IMR-90 (cell line): ENCODE measurements around the gene KAT2A. TPM values are rescaled to one million over a fixed set of nuclear protein-coding genes. Genes with fewer than 3 reads are reported as not detected.

ENCODE experiments used
- ATAC-seq: fragments of 200-7000 bp; cut with Tn5 transposase; 2 replicates; pipeline ENCODE4 v1.9.1; 2020; ENCODE audit warnings: low read depth, mild to moderate bottlenecking, moderate library complexity
- BruUV-seq: library from RNA; stranded (reverse); fragments of 400-500 nt; replicated peaks from 2 replicates; lab custom pipeline; 2021; lab: Mats Ljungman, UMichigan
- CTCF ChIA-PET: fragments of 300-600 bp; formaldehyde crosslinking; extraction: SDS; loops from one replicate; lab custom pipeline; 2021; ENCODE audit warnings: antibody characterized with exemption; lab: Yijun Ruan, JAX
- POLR2A ChIA-PET: fragments of 300-600 bp; sonication (Branson Sonifier 250); formaldehyde crosslinking; loops from one replicate; lab custom pipeline; 2022; ENCODE audit warnings: antibody characterized with exemption; ENCODE audit not compliant: unreplicated experiment; lab: Charles Lee
- DNase-seq: peaks from one replicate; pipeline ENCODE4 v3.0.0; 2013
- H2AFZ ChIP-seq: replicated peaks from 2 replicates; pipeline ENCODE3; 2013; ENCODE audit warnings: low read length, mild to moderate bottlenecking; ENCODE audit not compliant: poor library complexity
- H2AK5ac ChIP-seq: 2 replicates; pipeline ENCODE4 v1.6.1; 2013; ENCODE audit warnings: low read depth, low read length, inconsistent platforms
- H2AK9ac ChIP-seq: replicated peaks from 2 replicates; pipeline ENCODE3; 2013; ENCODE audit warnings: mild to moderate bottlenecking, low read depth, low read length, moderate library complexity; ENCODE audit not compliant: poor library complexity
- H2BK120ac ChIP-seq: 2 replicates; pipeline ENCODE4 v1.6.1; 2013; ENCODE audit warnings: low read depth, low read length, inconsistent platforms
- H2BK15ac ChIP-seq: 3 replicates; pipeline ENCODE4 v1.6.1; 2013; ENCODE audit warnings: low read depth, low read length, inconsistent platforms
- H2BK20ac ChIP-seq: 2 replicates; pipeline ENCODE4 v1.6.1; 2013; ENCODE audit warnings: low read depth, mild to moderate bottlenecking, inconsistent platforms, low read length, moderate library complexity
- H2BK5ac ChIP-seq: 2 replicates; pipeline ENCODE4 v1.6.1; 2013; ENCODE audit warnings: mild to moderate bottlenecking, low read depth, low read length, inconsistent platforms; ENCODE audit not compliant: poor library complexity, severe bottlenecking
- H3K14ac ChIP-seq: replicated peaks from 2 replicates; pipeline ENCODE4 v1.6.1; 2013; ENCODE audit warnings: low read depth, low read length, inconsistent platforms
- H3K18ac ChIP-seq: 2 replicates; pipeline ENCODE4 v1.6.1; 2013; ENCODE audit warnings: low read depth, low read length, control low read depth
- H3K23ac ChIP-seq: 2 replicates; pipeline ENCODE4 v1.6.1; 2013; ENCODE audit warnings: low read depth, low read length, inconsistent platforms
- H3K27ac ChIP-seq: 2 replicates; pipeline ENCODE4 v1.5.1; 2013; ENCODE audit warnings: mild to moderate bottlenecking, control low read depth, low read length; ENCODE audit not compliant: insufficient read depth
- H3K27me3 ChIP-seq: 2 replicates; pipeline ENCODE4 v1.6.1; 2013; ENCODE audit warnings: low read length; ENCODE audit not compliant: control insufficient read depth, insufficient read depth
- H3K36me3 ChIP-seq: 2 replicates; pipeline ENCODE4 v1.6.1; 2013; ENCODE audit warnings: low read length, mixed read lengths; ENCODE audit not compliant: control insufficient read depth, insufficient read depth
- H3K4ac ChIP-seq: 2 replicates; pipeline ENCODE4 v1.6.1; 2013; ENCODE audit warnings: low read depth, low read length, inconsistent platforms
- H3K4me1 ChIP-seq: 2 replicates; pipeline ENCODE4 v1.6.1; 2013; ENCODE audit warnings: low read length, mixed read lengths; ENCODE audit not compliant: control insufficient read depth, insufficient read depth
- H3K4me2 ChIP-seq: 2 replicates; pipeline ENCODE4 v1.6.1; 2013; ENCODE audit warnings: low read depth, mild to moderate bottlenecking, control low read depth, low read length, moderate library complexity
- H3K4me3 ChIP-seq: 2 replicates; pipeline ENCODE4 v1.5.1; 2013; ENCODE audit warnings: low read depth, mild to moderate bottlenecking, control low read depth, low read length, moderate library complexity; ENCODE audit not compliant: insufficient read depth
- H3K56ac ChIP-seq: 2 replicates; pipeline ENCODE4 v1.6.1; 2013; ENCODE audit warnings: low read length, inconsistent platforms; ENCODE audit not compliant: insufficient read depth; ENCODE audit errors: extremely low read depth
- H3K79me1 ChIP-seq, 2 experiments: 2 replicates each; pipeline ENCODE4 v1.6.1; 2013; ENCODE audit warnings: low read length in 2 of 2, inconsistent platforms in 1 of 2, low read depth in 1 of 2
- H3K9ac ChIP-seq: 2 replicates; pipeline ENCODE4 v1.6.1; 2013; ENCODE audit warnings: low read depth, low read length, control low read depth
- H3K9me1 ChIP-seq: 2 replicates; pipeline ENCODE4 v1.6.1; 2013; ENCODE audit warnings: low read length, inconsistent platforms; ENCODE audit not compliant: insufficient read depth
- H3K9me3 ChIP-seq: 2 replicates; pipeline ENCODE4 v1.6.1; 2013; ENCODE audit warnings: low read length; ENCODE audit not compliant: control insufficient read depth, insufficient read depth
- H4K20me1 ChIP-seq: 2 replicates; pipeline ENCODE4 v1.6.1; 2013; ENCODE audit warnings: low read length, inconsistent platforms; ENCODE audit not compliant: insufficient read depth
- H4K5ac ChIP-seq: 2 replicates; pipeline ENCODE4 v1.6.1; 2013; ENCODE audit warnings: mild to moderate bottlenecking, low read depth, low read length, control low read depth
- H4K8ac ChIP-seq, 2 experiments: 2 replicates each; pipeline ENCODE4 v1.6.1; 2013; ENCODE audit warnings: low read depth in 2 of 2, low read length in 2 of 2, control low read depth in 1 of 2, inconsistent platforms in 1 of 2
- H4K91ac ChIP-seq: 2 replicates; pipeline ENCODE4 v1.6.1; 2013; ENCODE audit warnings: low read depth, low read length, inconsistent platforms; ENCODE audit not compliant: insufficient read depth
- BHLHE40 ChIP-seq: fragments of 150-350 bp; IDR thresholded peaks from 2 replicates; pipeline ENCODE4 v1.6.1; 2016; ENCODE audit warnings: mild to moderate bottlenecking, low read depth, low read length
- CHD1 ChIP-seq: IDR thresholded peaks from 2 replicates; pipeline ENCODE4 v1.6.1; 2012; ENCODE audit warnings: low read depth, low read length, improper control_type of control experiment
- FOS ChIP-seq: fragments of 150-350 bp; IDR thresholded peaks from 2 replicates; pipeline ENCODE4 v1.6.1; 2016; ENCODE audit warnings: low read depth, low read length
- MAFK ChIP-seq: IDR thresholded peaks from 2 replicates; pipeline ENCODE4 v1.6.1; 2012; ENCODE audit warnings: low read depth, low read length, improper control_type of control experiment
- MAZ ChIP-seq: IDR thresholded peaks from 2 replicates; pipeline ENCODE4 v1.6.1; 2012; ENCODE audit warnings: low read depth, mild to moderate bottlenecking, low read length, improper control_type of control experiment, moderate library complexity, borderline replicate concordance
- MXI1 ChIP-seq: IDR thresholded peaks from 2 replicates; pipeline ENCODE4 v1.6.1; 2012; ENCODE audit warnings: low read depth, mild to moderate bottlenecking, low read length, moderate library complexity, borderline replicate concordance
- NFE2L2 ChIP-seq: fragments of 150-350 bp; IDR thresholded peaks from 2 replicates; pipeline ENCODE4 v1.6.1; 2016; ENCODE audit warnings: low read depth, mild to moderate bottlenecking, low read length
- POLR2A ChIP-seq: IDR thresholded peaks from 2 replicates; pipeline ENCODE4 v1.6.1; 2012; ENCODE audit warnings: mild to moderate bottlenecking, low read depth, low read length
- RAD21 ChIP-seq: IDR thresholded peaks from 2 replicates; pipeline ENCODE4 v1.6.1; 2012; ENCODE audit warnings: low read length, improper control_type of control experiment
- RCOR1 ChIP-seq: IDR thresholded peaks from 2 replicates; pipeline ENCODE4 v1.6.1; 2012; ENCODE audit warnings: mild to moderate bottlenecking, low read length, improper control_type of control experiment; ENCODE audit not compliant: insufficient replicate concordance
- RFX5 ChIP-seq: IDR thresholded peaks from 2 replicates; pipeline ENCODE4 v1.8.0; 2012; ENCODE audit warnings: low read depth, mild to moderate bottlenecking, low read length, moderate library complexity
- SMC3 ChIP-seq: fragments of 150-350 bp; IDR thresholded peaks from 2 replicates; pipeline ENCODE4 v1.6.1; 2016; ENCODE audit warnings: low read depth, mild to moderate bottlenecking, antibody characterized with exemption, low read length, moderate library complexity
- WGBS, 2 experiments: methylation state at CpG; one replicate each; pipeline versions ENCODE4 v1.1.5 to v1.1.7; 2013; ENCODE audit warnings: missing lambda C conversion rate in 2 of 2; ENCODE audit not compliant: insufficient read length in 1 of 2; ENCODE audit errors: extremely low coverage in 2 of 2; 5-methylcytosine and 5-hydroxymethylcytosine counted together
- dilution Hi-C: fragments of 300-500 bp; cut with HindIII; formaldehyde crosslinking; loops from one replicate; pipeline ENCODE4 v1.14.3; 2018; ENCODE audit warnings: low sequenced_read_pairs; ENCODE audit not compliant: unreplicated experiment
- in situ Hi-C: fragments of 300-500 bp; cut with MboI; formaldehyde crosslinking; loops from 3 replicates; pipeline ENCODE4 v1.14.3; 2019; ENCODE audit warnings: low sequenced_read_pairs, inconsistent platforms, mixed read lengths
- intact Hi-C: fragments of 100-400 bp; cut with micrococcal nuclease; formaldehyde crosslinking; loops from 2 replicates; pipeline ENCODE4 v1.10.0; 2022
- polyA plus RNA-seq, 3 experiments: library from polyadenylated mRNA; depleted of rRNA; stranded (reverse); fragments of >200 nt; gene quantifications; 2 replicates each; pipeline ENCODE4 v1.2.3, GENCODE V29; 2012; ENCODE audit warnings: low replicate concordance in 1 of 3
- total RNA-seq: library from RNA; depleted of rRNA; stranded (reverse); fragments of >200 nt; gene quantifications from 2 replicates; pipeline ENCODE4 v1.2.3, GENCODE V29; 2012
- TF ChIP-seq, protein P1 (sequence below): fragments of 150-350 bp; IDR thresholded peaks from 2 replicates; pipeline ENCODE4 v1.6.1; 2016; ENCODE audit warnings: low read depth, mild to moderate bottlenecking, low read length, moderate library complexity, borderline replicate concordance
- TF ChIP-seq, protein P2 (sequence below): conservative IDR thresholded peaks from 2 replicates; pipeline ENCODE4 v1.5.1; 2012; ENCODE audit warnings: mild to moderate bottlenecking, low read depth, low read length, improper control_type of control experiment
- TF ChIP-seq, protein P3 (sequence below): fragments of 150-350 bp; IDR thresholded peaks from 2 replicates; pipeline ENCODE4 v1.6.1; 2017; ENCODE audit warnings: mild to moderate bottlenecking, antibody characterized with exemption, low read length, low read depth

Gene KAT2A
- total and polyA plus RNA-seq, 2 of the 4 experiments (the other 2 are of a cell fraction): 6.3 to 28.2 TPM

DNA sequence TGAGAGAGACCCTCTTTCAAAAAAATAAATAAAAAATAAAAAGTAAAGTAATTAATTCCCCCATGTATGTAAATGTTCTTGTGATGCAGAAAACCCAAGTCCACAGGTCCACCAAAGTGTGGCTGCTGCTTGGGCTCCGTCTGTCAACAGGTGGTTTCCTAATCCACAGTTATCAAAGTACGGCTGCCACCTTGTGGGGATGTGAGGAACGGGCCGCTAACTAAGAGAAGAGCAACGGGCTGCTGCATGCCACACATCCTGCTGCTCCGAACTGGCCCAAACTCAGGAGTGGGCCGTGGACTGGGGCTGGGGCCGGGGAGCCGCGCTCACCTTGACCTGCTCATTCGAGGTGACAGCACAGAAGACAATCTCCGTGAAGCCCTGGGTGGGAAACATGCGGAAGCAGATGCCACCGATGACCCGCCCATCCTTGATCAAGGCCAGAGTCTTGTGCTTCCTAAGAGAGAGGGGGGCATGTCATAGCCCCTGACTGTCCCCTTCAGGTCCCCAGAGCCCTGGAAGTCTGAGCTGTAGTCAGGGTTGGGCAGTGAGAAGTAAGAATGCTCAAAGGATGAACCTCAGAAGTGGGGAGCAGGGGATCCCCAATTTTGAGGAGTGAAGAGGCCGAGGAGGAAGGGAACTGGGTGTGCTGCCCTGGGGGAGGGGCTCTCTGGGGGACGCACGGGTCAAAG, 4.3 kb downstream of the KAT2A start:
- H3K14ac ChIP-seq: no peak overlapping the region
- peaks cover 3% of the 10 kb centered on the region; the same call in 1 of the 2 replicates for H4K20me1 ChIP-seq
- H3K56ac ChIP-seq: no peak overlapping the region
- peak; percentile 79 for DNase-seq
- H2BK20ac ChIP-seq: no peak overlapping the region
- H3K79me1 ChIP-seq: peaks cover 10 to 12% of the 10 kb centered on the region in 2 experiments; a peak in 3 of 4 replicates
- peaks cover 23% of the 10 kb centered on the region for H3K36me3 ChIP-seq
- no peak overlapping the region for H2BK15ac ChIP-seq
- ChIA-PET POLR2A (no interaction called here), CTCF (no interaction called here)
- no peak overlapping the region for H3K18ac ChIP-seq
- no peak overlapping the region for H2BK5ac ChIP-seq
- no peaks in the 10 kb centered on the region for H3K9me3 ChIP-seq
- H3K9me1 ChIP-seq: peaks cover 4% of the 10 kb centered on the region; the same call in 1 of the 2 replicates
- H2AK9ac ChIP-seq: peak overlapping the region; percentile 4
- 55% methylated on average over 9 of the region's 18 CpGs; no CpG with 5 or more reads in 1 of the 2 experiments for WGBS, 2 experiments
- H3K4me2 ChIP-seq: no peak overlapping the region
- BruUV-seq: no TSS peak
- no peak overlapping the region for H3K4me3 ChIP-seq
- peak; percentile 44 for ATAC-seq
- no peak overlapping the region for H4K5ac ChIP-seq
- in situ Hi-C loops (no loop called here), dilution Hi-C loops (no loop called here), intact Hi-C loops (loop anchor here (1.0 kb wide), 2 partner anchors 92 to 154 kb away; no protein-coding TSS in a partner anchor)
- 0 out of 2 replicates have a peak overlapping the region, but pooled peaks have one; percentile 38 for H2AK5ac ChIP-seq
- H3K9ac ChIP-seq: no peak overlapping the region
- H3K23ac ChIP-seq: no peak overlapping the region
- H4K91ac ChIP-seq: no peak overlapping the region
- no peak overlapping the region for H3K4ac ChIP-seq
- no peak overlapping the region for H2BK120ac ChIP-seq
- H3K27me3 ChIP-seq: no peaks in the 10 kb centered on the region
- H2AFZ ChIP-seq: peak overlapping the region; percentile 50
- no peak overlapping the region for H4K8ac ChIP-seq
- H3K27ac ChIP-seq: no peak overlapping the region
- peaks cover 11% of the 10 kb centered on the region for H3K4me1 ChIP-seq
- TF ChIP-seq RAD21: peak; percentile 84
- no peak for TF ChIP-seq POLR2A
- TF ChIP-seq BHLHE40: no peak
- TF ChIP-seq MAFK: no peak
- TF ChIP-seq, protein P1, sequence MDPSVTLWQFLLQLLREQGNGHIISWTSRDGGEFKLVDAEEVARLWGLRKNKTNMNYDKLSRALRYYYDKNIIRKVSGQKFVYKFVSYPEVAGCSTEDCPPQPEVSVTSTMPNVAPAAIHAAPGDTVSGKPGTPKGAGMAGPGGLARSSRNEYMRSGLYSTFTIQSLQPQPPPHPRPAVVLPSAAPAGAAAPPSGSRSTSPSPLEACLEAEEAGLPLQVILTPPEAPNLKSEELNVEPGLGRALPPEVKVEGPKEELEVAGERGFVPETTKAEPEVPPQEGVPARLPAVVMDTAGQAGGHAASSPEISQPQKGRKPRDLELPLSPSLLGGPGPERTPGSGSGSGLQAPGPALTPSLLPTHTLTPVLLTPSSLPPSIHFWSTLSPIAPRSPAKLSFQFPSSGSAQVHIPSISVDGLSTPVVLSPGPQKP: no peak
- no peak for TF ChIP-seq MAZ
- TF ChIP-seq, protein P2, sequence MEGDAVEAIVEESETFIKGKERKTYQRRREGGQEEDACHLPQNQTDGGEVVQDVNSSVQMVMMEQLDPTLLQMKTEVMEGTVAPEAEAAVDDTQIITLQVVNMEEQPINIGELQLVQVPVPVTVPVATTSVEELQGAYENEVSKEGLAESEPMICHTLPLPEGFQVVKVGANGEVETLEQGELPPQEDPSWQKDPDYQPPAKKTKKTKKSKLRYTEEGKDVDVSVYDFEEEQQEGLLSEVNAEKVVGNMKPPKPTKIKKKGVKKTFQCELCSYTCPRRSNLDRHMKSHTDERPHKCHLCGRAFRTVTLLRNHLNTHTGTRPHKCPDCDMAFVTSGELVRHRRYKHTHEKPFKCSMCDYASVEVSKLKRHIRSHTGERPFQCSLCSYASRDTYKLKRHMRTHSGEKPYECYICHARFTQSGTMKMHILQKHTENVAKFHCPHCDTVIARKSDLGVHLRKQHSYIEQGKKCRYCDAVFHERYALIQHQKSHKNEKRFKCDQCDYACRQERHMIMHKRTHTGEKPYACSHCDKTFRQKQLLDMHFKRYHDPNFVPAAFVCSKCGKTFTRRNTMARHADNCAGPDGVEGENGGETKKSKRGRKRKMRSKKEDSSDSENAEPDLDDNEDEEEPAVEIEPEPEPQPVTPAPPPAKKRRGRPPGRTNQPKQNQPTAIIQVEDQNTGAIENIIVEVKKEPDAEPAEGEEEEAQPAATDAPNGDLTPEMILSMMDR: peak; percentile 88
- TF ChIP-seq, protein P3, sequence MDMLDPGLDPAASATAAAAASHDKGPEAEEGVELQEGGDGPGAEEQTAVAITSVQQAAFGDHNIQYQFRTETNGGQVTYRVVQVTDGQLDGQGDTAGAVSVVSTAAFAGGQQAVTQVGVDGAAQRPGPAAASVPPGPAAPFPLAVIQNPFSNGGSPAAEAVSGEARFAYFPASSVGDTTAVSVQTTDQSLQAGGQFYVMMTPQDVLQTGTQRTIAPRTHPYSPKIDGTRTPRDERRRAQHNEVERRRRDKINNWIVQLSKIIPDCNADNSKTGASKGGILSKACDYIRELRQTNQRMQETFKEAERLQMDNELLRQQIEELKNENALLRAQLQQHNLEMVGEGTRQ: no peak
- peak; percentile 83 for TF ChIP-seq SMC3
- no peak for TF ChIP-seq FOS
- no peak for TF ChIP-seq RCOR1
- TF ChIP-seq RFX5: no peak
- no peak for TF ChIP-seq NFE2L2
- TF ChIP-seq CHD1: no peak
- TF ChIP-seq MXI1: 0 out of 2 replicates have a peak, but pooled peaks have one; percentile 11
